Thoracic aorta (tissue), 2 donors: ENCODE results near the gene NR3C2. TPM values are rescaled to one million over a fixed set of nuclear protein-coding genes. Genes with fewer than 3 reads are reported as not detected.

Source experiments
- ATAC-seq: fragments of 150-250 bp; one replicate; pipeline ENCODE4 v1.8.0; 2017; ENCODE audit warnings: low read depth; ENCODE audit not compliant: insufficient number of reproducible peaks, low FRiP score
- DNase-seq: peaks from one replicate; pipeline ENCODE4 v3.0.0-alpha.2; 2020; ENCODE audit warnings: low spot score
- H3K27ac ChIP-seq, 2 donors: fragments of 200-600 bp; sonication (generic); 1 replicate in 1 of 2; 2 replicates in 1 of 2; pipeline ENCODE4 v1.5.1; 2016; ENCODE audit warnings: mild to moderate bottlenecking in 2 of 2, moderate library complexity in 2 of 2
- H3K27me3 ChIP-seq: fragments of 200-600 bp; sonication (generic); replicated peaks from 2 replicates; pipeline ENCODE4 v1.6.0; 2016; ENCODE audit warnings: mild to moderate bottlenecking; ENCODE audit not compliant: insufficient read depth
- H3K36me3 ChIP-seq: fragments of 200-600 bp; sonication (generic); one replicate; pipeline ENCODE4 v1.5.1; 2016
- H3K4me1 ChIP-seq, 2 donors: fragments of 200-600 bp; sonication (generic); 1 replicate in 1 of 2; 2 replicates in 1 of 2; pipeline versions ENCODE4 v1.5.1 to v1.6.0; 2016; ENCODE audit warnings: low read depth in 2 of 2, mild to moderate bottlenecking in 1 of 2; ENCODE audit not compliant: control insufficient read depth in 1 of 2
- H3K4me3 ChIP-seq: fragments of 200-600 bp; sonication (generic); 2 replicates; pipeline ENCODE4 v1.5.1; 2016; ENCODE audit warnings: mild to moderate bottlenecking
- H3K9me3 ChIP-seq: fragments of 200-600 bp; sonication (generic); 2 replicates; pipeline ENCODE4 v1.5.1; 2016
- total RNA-seq, 2 donors: library from RNA; depleted of rRNA; stranded (reverse); fragments of >200 nt; gene quantifications; one replicate each; pipeline versions ENCODE4 v1.1.0 to v1.2.3, GENCODE V29; 2016
- TF ChIP-seq, protein P1 (sequence below): fragments of 200-600 bp; sonication (generic); IDR thresholded peaks from one replicate; pipeline ENCODE4 v1.5.1; 2019; ENCODE audit warnings: antibody characterized with exemption

NR3C2 gene
- total RNA-seq, 2 donors from 2014 or later: 11.2 to 18.1 TPM

- no peak overlapping the region for H3K27ac ChIP-seq
These were observed 179.1 kb downstream of the NR3C2 start for GRCh38 chr4:148263127-148263526.

DNA sequence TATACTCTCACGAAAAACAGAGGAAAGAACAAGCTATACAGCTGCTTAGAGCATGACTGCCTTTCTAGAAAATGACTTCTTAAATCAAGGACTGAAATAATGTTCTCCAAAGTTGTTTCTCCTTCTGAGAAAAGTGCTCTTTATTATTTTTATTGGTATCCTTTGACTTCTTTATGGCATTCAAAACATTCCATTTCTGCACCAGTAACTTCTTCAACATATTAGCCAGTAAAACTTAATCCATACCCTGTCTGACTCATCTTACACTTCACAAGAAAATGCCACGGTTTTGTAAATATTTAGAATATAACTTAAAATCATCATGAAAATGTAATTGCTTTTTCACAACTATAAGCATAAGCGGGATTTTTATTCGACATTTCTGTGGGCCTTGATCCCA lies 180.4 kb downstream of the NR3C2 start:
- Histone ChIP-seq H3K27ac (no peak overlapping the region), H3K9me3 (no peaks in the 10 kb centered on the region), H3K4me1 (no peaks in the 10 kb centered on the region), H3K36me3 (no peaks in the 10 kb centered on the region), H3K4me3 (no peak overlapping the region), H3K27me3 (no peaks in the 10 kb centered on the region)
- TF ChIP-seq, protein P1, sequence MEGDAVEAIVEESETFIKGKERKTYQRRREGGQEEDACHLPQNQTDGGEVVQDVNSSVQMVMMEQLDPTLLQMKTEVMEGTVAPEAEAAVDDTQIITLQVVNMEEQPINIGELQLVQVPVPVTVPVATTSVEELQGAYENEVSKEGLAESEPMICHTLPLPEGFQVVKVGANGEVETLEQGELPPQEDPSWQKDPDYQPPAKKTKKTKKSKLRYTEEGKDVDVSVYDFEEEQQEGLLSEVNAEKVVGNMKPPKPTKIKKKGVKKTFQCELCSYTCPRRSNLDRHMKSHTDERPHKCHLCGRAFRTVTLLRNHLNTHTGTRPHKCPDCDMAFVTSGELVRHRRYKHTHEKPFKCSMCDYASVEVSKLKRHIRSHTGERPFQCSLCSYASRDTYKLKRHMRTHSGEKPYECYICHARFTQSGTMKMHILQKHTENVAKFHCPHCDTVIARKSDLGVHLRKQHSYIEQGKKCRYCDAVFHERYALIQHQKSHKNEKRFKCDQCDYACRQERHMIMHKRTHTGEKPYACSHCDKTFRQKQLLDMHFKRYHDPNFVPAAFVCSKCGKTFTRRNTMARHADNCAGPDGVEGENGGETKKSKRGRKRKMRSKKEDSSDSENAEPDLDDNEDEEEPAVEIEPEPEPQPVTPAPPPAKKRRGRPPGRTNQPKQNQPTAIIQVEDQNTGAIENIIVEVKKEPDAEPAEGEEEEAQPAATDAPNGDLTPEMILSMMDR: no peak
- DNase-seq (no peak), ATAC-seq (no peak)

More at GRCh38 chr4:148263127-148263526, 179.1 kb downstream of the NR3C2 start:
- DNase-seq (no peak), ATAC-seq (no peak)
- TF ChIP-seq, protein P1: no peak
- Histone ChIP-seq H3K9me3 (no peaks in the 10 kb centered on the region), H3K4me3 (no peak overlapping the region), H3K4me1 (no peaks in the 10 kb centered on the region), H3K27me3 (no peaks in the 10 kb centered on the region), H3K36me3 (no peaks in the 10 kb centered on the region)

DNA sequence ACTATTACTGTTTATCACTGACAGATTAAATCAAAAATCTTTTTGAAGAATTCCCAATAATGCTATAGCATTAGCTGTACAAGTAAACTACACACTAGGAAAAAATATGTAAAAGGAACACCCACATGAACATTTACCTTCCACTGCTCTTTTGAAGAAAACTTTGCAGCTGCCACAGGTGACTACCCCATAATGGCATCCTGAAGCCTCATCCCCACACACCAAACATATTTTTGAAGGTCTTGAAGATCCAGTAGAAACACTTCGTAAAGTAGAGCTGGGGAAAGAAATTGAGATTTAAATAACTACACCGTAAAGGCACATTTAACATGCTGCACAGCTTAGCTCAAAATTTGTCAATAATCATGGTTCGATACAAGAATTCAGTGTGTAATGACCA lies 182.4 kb downstream of the NR3C2 start:
- Histone ChIP-seq H3K27ac (no peak overlapping the region), H3K4me3 (no peak overlapping the region), H3K36me3 (no peaks in the 10 kb centered on the region), H3K9me3 (no peaks in the 10 kb centered on the region), H3K4me1 (no peaks in the 10 kb centered on the region), H3K27me3 (no peaks in the 10 kb centered on the region)
- TF ChIP-seq, protein P1: no peak
- DNase-seq: no peak
- ATAC-seq: no peak

DNA sequence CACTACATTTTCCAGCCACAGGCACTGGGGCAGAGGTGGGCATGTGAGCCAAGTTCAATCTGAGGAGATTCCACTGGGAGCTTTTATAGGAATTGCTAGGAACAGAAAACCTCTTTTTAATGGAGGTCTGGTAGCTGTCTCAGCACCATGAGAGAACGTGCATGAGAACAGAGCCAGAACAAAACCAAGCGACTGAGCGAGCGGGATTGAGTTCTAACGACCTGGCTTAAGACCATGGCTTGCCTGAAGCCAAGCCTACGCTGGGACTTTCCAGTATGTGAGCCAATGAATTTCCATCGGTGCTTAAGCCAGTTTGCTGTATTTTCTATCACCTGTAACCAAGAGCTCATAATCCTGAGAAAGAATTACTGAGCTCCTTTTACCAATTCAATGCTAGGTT lies 183.7 kb downstream of the NR3C2 start:
- Histone ChIP-seq H3K4me1 (no peaks in the 10 kb centered on the region), H3K36me3 (no peaks in the 10 kb centered on the region), H3K27me3 (no peaks in the 10 kb centered on the region), H3K4me3 (no peak overlapping the region), H3K9me3 (no peaks in the 10 kb centered on the region), H3K27ac (no peak overlapping the region)
- TF ChIP-seq, protein P1: no peak
- DNase-seq: no peak
- no peak for ATAC-seq

DNA sequence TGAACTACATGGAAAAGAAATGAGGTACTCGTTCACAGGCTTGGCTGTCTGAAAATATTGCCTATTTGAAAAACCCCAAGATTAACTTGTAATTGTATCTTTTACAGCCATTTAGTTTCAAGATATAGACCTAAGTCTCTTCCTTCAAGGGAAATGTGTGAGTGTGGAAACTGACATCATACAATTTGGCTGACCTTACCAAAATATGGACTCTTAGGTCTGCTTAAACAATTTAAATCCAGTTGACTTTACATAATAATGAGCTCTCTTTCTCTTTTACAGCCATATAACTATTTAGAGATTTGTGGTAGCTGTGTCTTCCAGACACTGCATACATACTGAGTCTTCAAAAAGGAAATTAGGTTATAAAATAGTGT lies 186.9 kb downstream of the NR3C2 start:
- no peak for ATAC-seq
- no peaks in the 10 kb centered on the region for H3K9me3 ChIP-seq
- TF ChIP-seq, protein P1: no peak
- no peaks in the 10 kb centered on the region for H3K36me3 ChIP-seq
- no peaks in the 10 kb centered on the region for H3K27me3 ChIP-seq
- DNase-seq: no peak
- no peaks in the 10 kb centered on the region for H3K4me1 ChIP-seq
- H3K27ac ChIP-seq: no peak overlapping the region
- H3K4me3 ChIP-seq: no peak overlapping the region
